G401.6 (cell line): ENCODE data around the gene PUM2.

Experiments
- FAIRE-seq: peaks from 2 replicates; lab custom pipeline; 2012; peaks lifted over from hg19 to GRCh38; lab: Jason Lieb, UNC

Gene PUM2

GRCh38 chr2:20216130-20217025, 134.3 kb downstream of the PUM2 start:
- FAIRE-seq, result no peak

GRCh38 chr2:20215183-20216040, 135.2 kb downstream of the PUM2 start:
- FAIRE-seq, result no peak

GRCh38 chr2:20214566-20215182, 136.0 kb downstream of the PUM2 start:
- no peak for FAIRE-seq

GRCh38 chr2:20213651-20214565, 136.7 kb downstream of the PUM2 start:
- FAIRE-seq, result no peak

- FAIRE-seq, result no peak
Observed at GRCh38 chr2:20212871-20213503, 137.7 kb downstream of the PUM2 start.

- no peak for FAIRE-seq
Observed at GRCh38 chr2:20212459-20212870, 138.2 kb downstream of the PUM2 start.

GRCh38 chr2:20211860-20212458, 138.7 kb downstream of the PUM2 start:
- no peak for FAIRE-seq

- FAIRE-seq, result no peak
Observed at GRCh38 chr2:20211420-20211819, 139.2 kb downstream of the PUM2 start.

- FAIRE-seq, result no peak
Observed at GRCh38 chr2:20210462-20210861, 140.2 kb downstream of the PUM2 start.

GRCh38 chr2:20209373-20210109, 141.1 kb downstream of the PUM2 start:
- no peak for FAIRE-seq

- FAIRE-seq, result no peak
Observed at GRCh38 chr2:20208476-20208859, 142.2 kb downstream of the PUM2 start.

- no peak for FAIRE-seq
Observed at GRCh38 chr2:20207051-20207450, 143.6 kb downstream of the PUM2 start.

- FAIRE-seq, result no peak
Observed at GRCh38 chr2:20205915-20206524, 144.6 kb downstream of the PUM2 start.

GRCh38 chr2:20205069-20205468, 145.6 kb downstream of the PUM2 start:
- no peak for FAIRE-seq

- no peak for FAIRE-seq
Observed at GRCh38 chr2:20203521-20204225, 147.0 kb downstream of the PUM2 start.

- no peak for FAIRE-seq
Observed at GRCh38 chr2:20203072-20203471, 147.6 kb downstream of the PUM2 start.

- FAIRE-seq, result no peak
Observed at GRCh38 chr2:20201671-20202070, 149.0 kb downstream of the PUM2 start.

- no peak for FAIRE-seq
Observed at GRCh38 chr2:20200697-20201555, 149.7 kb downstream of the PUM2 start.
